ENCODE results near the gene ARHGAP44. TPM values are rescaled to one million over a fixed set of nuclear protein-coding genes. Genes with fewer than 3 reads are reported as not detected.

ARHGAP44 gene, protein sequence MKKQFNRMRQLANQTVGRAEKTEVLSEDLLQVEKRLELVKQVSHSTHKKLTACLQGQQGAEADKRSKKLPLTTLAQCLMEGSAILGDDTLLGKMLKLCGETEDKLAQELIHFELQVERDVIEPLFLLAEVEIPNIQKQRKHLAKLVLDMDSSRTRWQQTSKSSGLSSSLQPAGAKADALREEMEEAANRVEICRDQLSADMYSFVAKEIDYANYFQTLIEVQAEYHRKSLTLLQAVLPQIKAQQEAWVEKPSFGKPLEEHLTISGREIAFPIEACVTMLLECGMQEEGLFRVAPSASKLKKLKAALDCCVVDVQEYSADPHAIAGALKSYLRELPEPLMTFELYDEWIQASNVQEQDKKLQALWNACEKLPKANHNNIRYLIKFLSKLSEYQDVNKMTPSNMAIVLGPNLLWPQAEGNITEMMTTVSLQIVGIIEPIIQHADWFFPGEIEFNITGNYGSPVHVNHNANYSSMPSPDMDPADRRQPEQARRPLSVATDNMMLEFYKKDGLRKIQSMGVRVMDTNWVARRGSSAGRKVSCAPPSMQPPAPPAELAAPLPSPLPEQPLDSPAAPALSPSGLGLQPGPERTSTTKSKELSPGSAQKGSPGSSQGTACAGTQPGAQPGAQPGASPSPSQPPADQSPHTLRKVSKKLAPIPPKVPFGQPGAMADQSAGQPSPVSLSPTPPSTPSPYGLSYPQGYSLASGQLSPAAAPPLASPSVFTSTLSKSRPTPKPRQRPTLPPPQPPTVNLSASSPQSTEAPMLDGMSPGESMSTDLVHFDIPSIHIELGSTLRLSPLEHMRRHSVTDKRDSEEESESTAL
- 10 to 100 TPM; 46.3 to 51.5 TPM for total RNA-seq

DNA sequence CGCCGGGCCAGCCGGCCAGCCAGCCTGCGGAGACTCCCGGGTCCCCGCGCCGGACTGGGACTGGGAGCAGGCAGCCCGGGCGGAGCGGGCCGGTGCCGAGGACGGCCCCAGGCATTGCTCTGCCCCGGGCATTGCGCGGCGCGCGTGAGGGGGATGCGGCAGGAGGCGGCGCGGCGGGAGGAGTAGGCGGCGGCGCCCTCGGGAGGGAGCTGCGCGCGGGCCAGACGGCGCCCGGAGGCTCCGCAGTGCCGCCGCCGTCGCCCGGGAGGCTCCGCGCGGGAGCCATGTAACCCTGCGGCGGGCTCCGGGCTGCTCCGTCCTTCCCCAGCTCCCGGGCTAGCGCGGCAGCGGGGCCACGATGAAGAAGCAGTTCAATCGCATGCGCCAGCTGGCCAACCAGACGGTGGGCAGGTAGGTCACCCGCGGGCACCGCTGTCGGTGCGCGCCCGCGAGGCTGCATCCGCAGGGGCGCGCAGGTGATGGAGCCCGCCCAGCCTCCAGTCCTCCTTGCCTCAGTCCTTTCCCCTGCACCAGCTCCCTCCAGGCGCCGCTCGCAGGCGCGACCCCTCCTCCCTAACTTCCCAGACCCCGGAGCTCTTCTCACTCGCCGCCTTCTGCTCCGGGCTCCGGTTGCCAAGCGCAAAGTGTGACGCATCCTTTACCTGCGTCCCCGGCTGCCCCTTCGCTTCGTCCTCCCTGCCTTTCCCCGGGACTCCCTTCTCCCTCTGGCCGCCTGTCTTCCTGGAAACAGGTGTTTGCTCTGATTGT lies at the start of gene ARHGAP44:
ARHGAP44 (plus strand) TSS at position 18 of the 768 bp plus-strand sequence; CDS start at position 359, 341 bp downstream.
- DNase-seq = peak; percentile 35
- TF ChIP-seq, protein P1, sequence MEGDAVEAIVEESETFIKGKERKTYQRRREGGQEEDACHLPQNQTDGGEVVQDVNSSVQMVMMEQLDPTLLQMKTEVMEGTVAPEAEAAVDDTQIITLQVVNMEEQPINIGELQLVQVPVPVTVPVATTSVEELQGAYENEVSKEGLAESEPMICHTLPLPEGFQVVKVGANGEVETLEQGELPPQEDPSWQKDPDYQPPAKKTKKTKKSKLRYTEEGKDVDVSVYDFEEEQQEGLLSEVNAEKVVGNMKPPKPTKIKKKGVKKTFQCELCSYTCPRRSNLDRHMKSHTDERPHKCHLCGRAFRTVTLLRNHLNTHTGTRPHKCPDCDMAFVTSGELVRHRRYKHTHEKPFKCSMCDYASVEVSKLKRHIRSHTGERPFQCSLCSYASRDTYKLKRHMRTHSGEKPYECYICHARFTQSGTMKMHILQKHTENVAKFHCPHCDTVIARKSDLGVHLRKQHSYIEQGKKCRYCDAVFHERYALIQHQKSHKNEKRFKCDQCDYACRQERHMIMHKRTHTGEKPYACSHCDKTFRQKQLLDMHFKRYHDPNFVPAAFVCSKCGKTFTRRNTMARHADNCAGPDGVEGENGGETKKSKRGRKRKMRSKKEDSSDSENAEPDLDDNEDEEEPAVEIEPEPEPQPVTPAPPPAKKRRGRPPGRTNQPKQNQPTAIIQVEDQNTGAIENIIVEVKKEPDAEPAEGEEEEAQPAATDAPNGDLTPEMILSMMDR (IDR thresholded peaks at IDR 0.05) = no peak
- peak within 1 kb of the TSS; percentile 75 to 87 for H3K9ac ChIP-seq (ENCODE audit: low read depth in 2 of 2, low read length in 2 of 2)
- intact Hi-C loops (cut with DNase I) = no loop called here
- no peaks in the 10 kb centered on the region for H3K9me3 ChIP-seq
- H3K4me3 ChIP-seq = peak within 1 kb of the TSS; percentile 75
- peak within 1 kb of the TSS; percentile 70 for H3K27ac ChIP-seq
- H3K4me1 ChIP-seq = peaks cover 2% of the 10 kb centered on the region
- H3K36me3 ChIP-seq = no peaks in the 10 kb centered on the region
- no peaks in the 10 kb centered on the region for H3K27me3 ChIP-seq

DNA sequence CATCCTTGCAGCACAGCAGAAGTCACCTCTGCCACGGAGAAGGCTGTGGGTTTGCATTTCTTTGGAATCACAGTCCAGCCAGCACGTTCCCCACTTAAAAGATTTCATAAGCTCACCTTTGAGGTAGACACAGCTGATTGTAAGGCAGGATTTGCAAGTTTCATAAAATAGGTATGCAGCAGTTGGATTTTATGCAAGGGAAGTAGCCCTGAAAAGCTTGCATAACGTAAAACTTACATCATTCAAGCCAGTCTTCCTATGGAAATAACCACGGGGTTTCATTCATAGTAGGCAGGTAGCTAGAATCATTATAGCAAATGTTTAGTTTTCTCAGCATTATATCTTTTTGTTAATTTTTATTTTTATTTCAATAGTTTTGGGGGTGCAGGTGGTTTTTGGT lies 49.8 kb upstream of the ARHGAP44 start:
- DNase-seq = no peak
- H3K9me3 ChIP-seq = no peaks in the 10 kb centered on the region
- H3K27me3 ChIP-seq = no peaks in the 10 kb centered on the region
- H3K36me3 ChIP-seq = no peaks in the 10 kb centered on the region
- intact Hi-C loops (cut with DNase I) = loop anchor here (10.0 kb wide), 1 partner anchor 195 kb away; no protein-coding TSS in a partner anchor
- peaks cover under 1% of the 10 kb centered on the region for H3K4me1 ChIP-seq
- H3K4me3 ChIP-seq = no peak overlapping the region
- no peak overlapping the region for H3K9ac ChIP-seq (ENCODE audit: low read depth in 2 of 2, low read length in 2 of 2)
- TF ChIP-seq, protein P1 (IDR thresholded peaks at IDR 0.05) = no peak
- H3K27ac ChIP-seq = no peak overlapping the region

DNA sequence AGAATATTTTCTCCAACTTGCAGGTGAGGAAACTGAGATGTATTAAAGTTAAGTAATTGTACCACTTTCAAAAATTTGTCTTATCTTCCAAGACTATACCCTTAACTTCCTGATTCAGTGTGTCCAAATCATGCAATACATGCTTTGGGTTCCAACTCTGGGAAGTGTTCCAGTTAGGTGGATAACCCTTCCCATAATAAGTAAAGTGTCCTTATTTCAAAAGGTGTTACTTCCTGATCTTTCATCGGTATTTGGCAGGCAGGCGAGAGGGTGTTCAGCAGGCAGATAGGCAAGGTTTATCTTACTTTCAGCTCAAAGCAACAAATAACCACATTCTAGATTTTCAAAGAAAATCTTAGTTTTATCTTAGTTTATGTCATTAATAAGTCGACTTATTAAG lies 46.3 kb upstream of the ARHGAP44 start:
- TF ChIP-seq, protein P1 (IDR thresholded peaks at IDR 0.05) = no peak
- no peak overlapping the region for H3K4me3 ChIP-seq
- no peaks in the 10 kb centered on the region for H3K9me3 ChIP-seq
- no peaks in the 10 kb centered on the region for H3K27me3 ChIP-seq
- intact Hi-C loops (cut with DNase I) = loop anchor here (5.0 to 10.0 kb wide), 2 partner anchors 71 to 262 kb away; no protein-coding TSS in a partner anchor
- peaks cover 4% of the 10 kb centered on the region for H3K4me1 ChIP-seq
- H3K9ac ChIP-seq (ENCODE audit: low read depth in 2 of 2, low read length in 2 of 2) = no peak overlapping the region
- no peaks in the 10 kb centered on the region for H3K36me3 ChIP-seq
- no peak overlapping the region for H3K27ac ChIP-seq
- peak; percentile 21 for DNase-seq

DNA sequence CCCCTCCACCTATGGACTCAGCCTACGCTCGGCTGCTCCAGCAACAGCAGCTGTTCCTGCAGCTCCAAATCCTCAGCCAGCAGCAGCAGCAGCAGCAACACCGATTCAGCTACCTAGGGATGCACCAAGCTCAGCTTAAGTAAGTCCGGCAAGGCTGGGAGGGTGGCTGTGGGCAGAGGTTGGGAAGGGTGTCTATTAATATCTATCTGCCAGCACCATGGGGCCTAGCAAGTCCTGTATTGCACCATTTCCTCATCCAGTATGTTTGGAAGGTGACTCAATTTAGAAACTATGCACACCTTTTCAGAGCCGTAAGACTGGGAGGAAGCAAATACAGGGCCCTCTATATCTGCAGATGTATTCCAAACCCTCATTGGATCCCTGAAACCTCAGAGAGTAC lies 45.0 kb upstream of the ARHGAP44 start:
- DNase-seq = peak; percentile 17
- Histone ChIP-seq H3K27ac (no peak overlapping the region), H3K36me3 (no peaks in the 10 kb centered on the region)

More for the DNA sequence above, 45.0 kb upstream of the ARHGAP44 start:
- Histone ChIP-seq H3K4me3 (no peak overlapping the region), H3K27me3 (no peaks in the 10 kb centered on the region), H3K9ac (ENCODE audit: low read depth in 2 of 2, low read length in 2 of 2) (no peak overlapping the region), H3K4me1 (peaks cover 4% of the 10 kb centered on the region), H3K9me3 (no peaks in the 10 kb centered on the region)
- TF ChIP-seq, protein P1 (IDR thresholded peaks at IDR 0.05) = no peak
- intact Hi-C loops (cut with DNase I) = loop anchor here (5.0 to 10.0 kb wide), 2 partner anchors 72 to 261 kb away; no protein-coding TSS in a partner anchor
